ENCODE measurements around the gene SDCCAG8. TPM values are rescaled to one million over a fixed set of nuclear protein-coding genes. Genes with fewer than 3 reads are reported as not detected.

The SDCCAG8 gene
- total RNA-seq, 1 experiment from 2014 or later, result 36.6 TPM

GRCh38 chr1:243275316-243275715 lies 19.5 kb downstream of the SDCCAG8 start:
- H3K4me1 ChIP-seq (ENCODE audit: low read length), result peaks cover 11% of the 10 kb centered on the region
- no peak overlapping the region for H3K4me3 ChIP-seq (ENCODE audit: low read length)

GRCh38 chr1:243280571-243281129 lies 24.8 kb downstream of the SDCCAG8 start:
- DNase-seq, result no peak

More at GRCh38 chr1:243275316-243275715, 19.5 kb downstream of the SDCCAG8 start:
- H3K27ac ChIP-seq (ENCODE audit: low read length), result no peak overlapping the region
- no peaks in the 10 kb centered on the region for H3K27me3 ChIP-seq (ENCODE audit: low read length)
- peaks cover 10% of the 10 kb centered on the region for H3K79me2 ChIP-seq (ENCODE audit: low read length)
- no peak overlapping the region for H3K9ac ChIP-seq (ENCODE audit: low read length)
- no peak overlapping the region for H3K4me2 ChIP-seq (ENCODE audit: low read depth, low read length, poor library complexity, severe bottlenecking)
- H4K20me1 ChIP-seq (ENCODE audit: insufficient read depth, low read depth, low read length), result no peaks in the 10 kb centered on the region
- H3K9me2 ChIP-seq (replicated peaks; ENCODE audit: insufficient read depth, low read length), result no peaks in the 10 kb centered on the region
- DNase-seq, result no peak
- no peaks in the 10 kb centered on the region for H3K9me3 ChIP-seq (ENCODE audit: low read length)
- no peak overlapping the region for H2AFZ ChIP-seq (ENCODE audit: low read length)
- peaks cover 23% of the 10 kb centered on the region; the same call in 1 of the 2 replicates for H3K36me3 ChIP-seq (ENCODE audit: insufficient read depth, low read length)

GRCh38 chr1:243281672-243282071 lies 25.8 kb downstream of the SDCCAG8 start:
- DNase-seq, result no peak
- no peak overlapping the region for H3K9ac ChIP-seq (ENCODE audit: low read length)
- no peaks in the 10 kb centered on the region for H3K9me2 ChIP-seq (replicated peaks; ENCODE audit: insufficient read depth, low read length)
- H3K9me3 ChIP-seq (ENCODE audit: low read length), result no peaks in the 10 kb centered on the region
- H3K4me1 ChIP-seq (ENCODE audit: low read length), result peaks cover 6% of the 10 kb centered on the region
- no peak overlapping the region for H2AFZ ChIP-seq (ENCODE audit: low read length)
- H3K36me3 ChIP-seq (ENCODE audit: insufficient read depth, low read length), result peaks cover 14% of the 10 kb centered on the region
- no peaks in the 10 kb centered on the region for H3K27me3 ChIP-seq (ENCODE audit: low read length)
- H3K4me3 ChIP-seq (ENCODE audit: low read length), result no peak overlapping the region
- no peak overlapping the region for H3K27ac ChIP-seq (ENCODE audit: low read length)
- H3K79me2 ChIP-seq (ENCODE audit: low read length), result peaks cover 8% of the 10 kb centered on the region
- no peaks in the 10 kb centered on the region for H4K20me1 ChIP-seq (ENCODE audit: insufficient read depth, low read depth, low read length)
- no peak overlapping the region for H3K4me2 ChIP-seq (ENCODE audit: low read depth, low read length, poor library complexity, severe bottlenecking)

More at GRCh38 chr1:243280571-243281129, 24.8 kb downstream of the SDCCAG8 start:
- H3K27me3 ChIP-seq (ENCODE audit: low read length), result no peaks in the 10 kb centered on the region
- no peaks in the 10 kb centered on the region for H3K9me2 ChIP-seq (replicated peaks; ENCODE audit: insufficient read depth, low read length)
- H3K4me1 ChIP-seq (ENCODE audit: low read length), result no peaks in the 10 kb centered on the region
- H3K4me2 ChIP-seq (ENCODE audit: low read depth, low read length, poor library complexity, severe bottlenecking), result no peak overlapping the region
- H3K9me3 ChIP-seq (ENCODE audit: low read length), result no peaks in the 10 kb centered on the region
- H3K27ac ChIP-seq (ENCODE audit: low read length), result no peak overlapping the region
- H2AFZ ChIP-seq (ENCODE audit: low read length), result no peak overlapping the region
- H3K4me3 ChIP-seq (ENCODE audit: low read length), result no peak overlapping the region
- no peak overlapping the region for H3K9ac ChIP-seq (ENCODE audit: low read length)
- peaks cover 8% of the 10 kb centered on the region for H3K79me2 ChIP-seq (ENCODE audit: low read length)
- H4K20me1 ChIP-seq (ENCODE audit: insufficient read depth, low read depth, low read length), result no peaks in the 10 kb centered on the region
- H3K36me3 ChIP-seq (ENCODE audit: insufficient read depth, low read length), result peaks cover 16% of the 10 kb centered on the region

- H3K27me3 ChIP-seq (ENCODE audit: low read length), result no peaks in the 10 kb centered on the region
- H3K4me3 ChIP-seq (ENCODE audit: low read length), result no peak overlapping the region
- peak overlapping the region; percentile 16 for H3K4me2 ChIP-seq (ENCODE audit: low read depth, low read length, poor library complexity, severe bottlenecking)
- H3K4me1 ChIP-seq (ENCODE audit: low read length), result peaks cover 20% of the 10 kb centered on the region
- DNase-seq, result no peak
- H3K79me2 ChIP-seq (ENCODE audit: low read length), result peaks cover 5% of the 10 kb centered on the region; the same call in 1 of the 2 replicates
- peaks cover 5% of the 10 kb centered on the region; the same call in 1 of the 2 replicates for H3K36me3 ChIP-seq (ENCODE audit: insufficient read depth, low read length)
- H3K9me3 ChIP-seq (ENCODE audit: low read length), result no peaks in the 10 kb centered on the region
- no peak overlapping the region for H3K9ac ChIP-seq (ENCODE audit: low read length)
- no peaks in the 10 kb centered on the region for H4K20me1 ChIP-seq (ENCODE audit: insufficient read depth, low read depth, low read length)
- H3K27ac ChIP-seq (ENCODE audit: low read length), result peak overlapping the region; percentile 60
- 0 out of 2 replicates have a peak overlapping the region, but pooled peaks have one; percentile 8 for H2AFZ ChIP-seq (ENCODE audit: low read length)
- H3K9me2 ChIP-seq (replicated peaks; ENCODE audit: insufficient read depth, low read length), result no peaks in the 10 kb centered on the region
Measured at GRCh38 chr1:243286409-243287122, 30.7 kb downstream of the SDCCAG8 start.

GRCh38 chr1:243287123-243287460 lies 31.3 kb downstream of the SDCCAG8 start:
- H3K9me3 ChIP-seq (ENCODE audit: low read length), result peaks cover 2% of the 10 kb centered on the region; the same call in 1 of the 2 replicates
- H3K36me3 ChIP-seq (ENCODE audit: insufficient read depth, low read length), result 0 out of 2 replicates have a peak, but pooled peaks cover 6% of the 10 kb centered on the region
- H3K9ac ChIP-seq (ENCODE audit: low read length), result no peak overlapping the region
- 0 out of 2 replicates have a peak overlapping the region, but pooled peaks have one; percentile 8 for H2AFZ ChIP-seq (ENCODE audit: low read length)
- H3K79me2 ChIP-seq (ENCODE audit: low read length), result peaks cover 5% of the 10 kb centered on the region; the same call in 1 of the 2 replicates
- H3K4me1 ChIP-seq (ENCODE audit: low read length), result peaks cover 20% of the 10 kb centered on the region
- no peak overlapping the region for H3K4me3 ChIP-seq (ENCODE audit: low read length)
- no peaks in the 10 kb centered on the region for H4K20me1 ChIP-seq (ENCODE audit: insufficient read depth, low read depth, low read length)
- DNase-seq, result no peak
- H3K4me2 ChIP-seq (ENCODE audit: low read depth, low read length, poor library complexity, severe bottlenecking), result peak overlapping the region; percentile 16
- H3K9me2 ChIP-seq (replicated peaks; ENCODE audit: insufficient read depth, low read length), result no peaks in the 10 kb centered on the region
- H3K27me3 ChIP-seq (ENCODE audit: low read length), result no peaks in the 10 kb centered on the region
- peak overlapping the region; percentile 60 for H3K27ac ChIP-seq (ENCODE audit: low read length)

GRCh38 chr1:243287652-243288051 lies 31.8 kb downstream of the SDCCAG8 start:
- Histone ChIP-seq H3K4me2 (ENCODE audit: low read depth, low read length, poor library complexity, severe bottlenecking) (peak overlapping the region; percentile 16), H2AFZ (ENCODE audit: low read length) (0 out of 2 replicates have a peak overlapping the region, but pooled peaks have one; percentile 47), H4K20me1 (ENCODE audit: insufficient read depth, low read depth, low read length) (no peaks in the 10 kb centered on the region), H3K27ac (ENCODE audit: low read length) (peak overlapping the region; percentile 60), H3K9me2 (replicated peaks; ENCODE audit: insufficient read depth, low read length) (no peaks in the 10 kb centered on the region), H3K9me3 (ENCODE audit: low read length) (peaks cover 7% of the 10 kb centered on the region; the same call in 1 of the 2 replicates), H3K4me1 (ENCODE audit: low read length) (peaks cover 20% of the 10 kb centered on the region), H3K79me2 (ENCODE audit: low read length) (peaks cover 5% of the 10 kb centered on the region; the same call in 1 of the 2 replicates), H3K4me3 (ENCODE audit: low read length) (no peak overlapping the region), H3K36me3 (ENCODE audit: insufficient read depth, low read length) (0 out of 2 replicates have a peak, but pooled peaks cover 10% of the 10 kb centered on the region), H3K27me3 (ENCODE audit: low read length) (no peaks in the 10 kb centered on the region), H3K9ac (ENCODE audit: low read length) (0 out of 2 replicates have a peak overlapping the region, but pooled peaks have one; percentile 1)
- DNase-seq, result peak; percentile 78

GRCh38 chr1:243288062-243288461 lies 32.2 kb downstream of the SDCCAG8 start:
- H3K4me2 ChIP-seq (ENCODE audit: low read depth, low read length, poor library complexity, severe bottlenecking), result peak overlapping the region; percentile 16
- no peak for DNase-seq
- H3K4me1 ChIP-seq (ENCODE audit: low read length), result peaks cover 20% of the 10 kb centered on the region
- H3K9me2 ChIP-seq (replicated peaks; ENCODE audit: insufficient read depth, low read length), result no peaks in the 10 kb centered on the region
- H3K27me3 ChIP-seq (ENCODE audit: low read length), result no peaks in the 10 kb centered on the region
- H2AFZ ChIP-seq (ENCODE audit: low read length), result 0 out of 2 replicates have a peak overlapping the region, but pooled peaks have one; percentile 47
- no peaks in the 10 kb centered on the region for H4K20me1 ChIP-seq (ENCODE audit: insufficient read depth, low read depth, low read length)
- 0 out of 2 replicates have a peak, but pooled peaks cover 10% of the 10 kb centered on the region for H3K36me3 ChIP-seq (ENCODE audit: insufficient read depth, low read length)
- peak overlapping the region; percentile 60 for H3K27ac ChIP-seq (ENCODE audit: low read length)
- no peak overlapping the region for H3K4me3 ChIP-seq (ENCODE audit: low read length)
- peaks cover 10% of the 10 kb centered on the region; the same call in 1 of the 2 replicates for H3K9me3 ChIP-seq (ENCODE audit: low read length)
- H3K9ac ChIP-seq (ENCODE audit: low read length), result 0 out of 2 replicates have a peak overlapping the region, but pooled peaks have one; percentile 1
- H3K79me2 ChIP-seq (ENCODE audit: low read length), result peaks cover 5% of the 10 kb centered on the region; the same call in 1 of the 2 replicates

GRCh38 chr1:243291292-243291691 lies 35.5 kb downstream of the SDCCAG8 start:
- H3K36me3 ChIP-seq (ENCODE audit: insufficient read depth, low read length), result peaks cover 26% of the 10 kb centered on the region
- H3K4me1 ChIP-seq (ENCODE audit: low read length), result peaks cover 19% of the 10 kb centered on the region
- no peaks in the 10 kb centered on the region for H4K20me1 ChIP-seq (ENCODE audit: insufficient read depth, low read depth, low read length)
- H3K4me2 ChIP-seq (ENCODE audit: low read depth, low read length, poor library complexity, severe bottlenecking), result no peak overlapping the region
- no peak overlapping the region for H2AFZ ChIP-seq (ENCODE audit: low read length)
- H3K9ac ChIP-seq (ENCODE audit: low read length), result no peak overlapping the region
- no peaks in the 10 kb centered on the region for H3K27me3 ChIP-seq (ENCODE audit: low read length)
- no peak overlapping the region for H3K27ac ChIP-seq (ENCODE audit: low read length)
- H3K4me3 ChIP-seq (ENCODE audit: low read length), result no peak overlapping the region
- H3K79me2 ChIP-seq (ENCODE audit: low read length), result peaks cover 5% of the 10 kb centered on the region; the same call in 1 of the 2 replicates
- DNase-seq, result no peak
- no peaks in the 10 kb centered on the region for H3K9me2 ChIP-seq (replicated peaks; ENCODE audit: insufficient read depth, low read length)
- H3K9me3 ChIP-seq (ENCODE audit: low read length), result peaks cover 16% of the 10 kb centered on the region; the same call in 1 of the 2 replicates

Measured in Karpas-422 (cell line).